H9 (cell line): ENCODE results near the gene C19orf85. TPM values are rescaled to one million over a fixed set of nuclear protein-coding genes. Genes with fewer than 3 reads are reported as not detected.
A peak's percentile ranks its signal among the peaks of the same experiment; 100 is the strongest.

Source experiments
- DNase-seq: peaks from one replicate; pipeline ENCODE4 v3.0.0-alpha.2; 2017
- H2AFZ ChIP-seq: one replicate; pipeline ENCODE4 v1.6.1; 2013; ENCODE audit warnings: mild to moderate bottlenecking, low read length, control low read depth, moderate library complexity
- H2AK5ac ChIP-seq: 2 replicates; pipeline ENCODE4 v1.6.1; 2013; ENCODE audit warnings: low read length, control low read depth, mixed read lengths; ENCODE audit not compliant: insufficient read length
- H2BK120ac ChIP-seq: one replicate; pipeline ENCODE4 v1.6.1; 2013; ENCODE audit warnings: low read depth, mild to moderate bottlenecking, low read length, control low read depth, inconsistent platforms; ENCODE audit not compliant: poor library complexity, severe bottlenecking
- H2BK12ac ChIP-seq: 2 replicates; pipeline ENCODE4 v1.6.1; 2013; ENCODE audit warnings: low read length, control low read depth, mixed read lengths, low read depth; ENCODE audit not compliant: insufficient read length
- H2BK15ac ChIP-seq: 2 replicates; pipeline ENCODE4 v1.6.1; 2013; ENCODE audit warnings: low read depth, low read length, control low read depth
- H2BK20ac ChIP-seq: one replicate; pipeline ENCODE4 v1.6.1; 2013; ENCODE audit warnings: low read depth, mild to moderate bottlenecking, low read length, control low read depth, inconsistent platforms; ENCODE audit not compliant: poor library complexity, severe bottlenecking
- H2BK5ac ChIP-seq: 2 replicates; pipeline ENCODE4 v1.6.1; 2013; ENCODE audit warnings: low read length, control low read depth, mixed read lengths; ENCODE audit not compliant: insufficient read length
- H3K14ac ChIP-seq: 2 replicates; pipeline ENCODE4 v1.6.1; 2013; ENCODE audit warnings: low read length, control low read depth; ENCODE audit not compliant: insufficient read depth
- H3K18ac ChIP-seq: 2 replicates; pipeline ENCODE4 v1.6.1; 2013; ENCODE audit warnings: low read depth, mild to moderate bottlenecking, mixed read lengths, low read length, control low read depth; ENCODE audit not compliant: insufficient read length
- H3K23ac ChIP-seq: 2 replicates; pipeline ENCODE4 v1.6.1; 2013; ENCODE audit warnings: low read length, control low read depth, mixed read lengths, low read depth; ENCODE audit not compliant: insufficient read length
- H3K23me2 ChIP-seq: 2 replicates; pipeline ENCODE4 v1.6.1; 2013; ENCODE audit warnings: low read depth, mild to moderate bottlenecking, mixed read lengths, low read length, control low read depth; ENCODE audit not compliant: insufficient read length, poor library complexity, severe bottlenecking
- H3K27ac ChIP-seq: 2 replicates; pipeline ENCODE4 v1.5.1; 2013; ENCODE audit warnings: low read length, control low read depth, mixed read lengths, low read depth; ENCODE audit not compliant: insufficient read length
- H3K27me3 ChIP-seq: 2 replicates; pipeline ENCODE4 v1.6.1; 2013; ENCODE audit warnings: low read length, control low read depth, inconsistent platforms; ENCODE audit not compliant: insufficient read depth
- H3K4ac ChIP-seq: 2 replicates; pipeline ENCODE4 v1.6.1; 2013; ENCODE audit warnings: low read depth, mild to moderate bottlenecking, control low read depth, inconsistent platforms, low read length, moderate library complexity
- H3K4me1 ChIP-seq: 2 replicates; pipeline ENCODE4 v1.6.1; 2013; ENCODE audit warnings: low read length, control low read depth, inconsistent platforms; ENCODE audit not compliant: insufficient read depth
- H3K4me2 ChIP-seq: 2 replicates; pipeline ENCODE4 v1.6.1; 2013; ENCODE audit warnings: low read length, control low read depth, mixed read lengths; ENCODE audit not compliant: insufficient read length, insufficient read depth
- H3K56ac ChIP-seq: 2 replicates; pipeline ENCODE4 v1.6.1; 2013; ENCODE audit warnings: low read depth, mild to moderate bottlenecking, mixed read lengths, low read length, control low read depth; ENCODE audit not compliant: insufficient read length
- H3K79me1 ChIP-seq: 2 replicates; pipeline ENCODE4 v1.6.1; 2013; ENCODE audit warnings: low read depth, mild to moderate bottlenecking, moderate library complexity, low read length, control low read depth, inconsistent platforms; ENCODE audit not compliant: insufficient read depth, poor library complexity, severe bottlenecking
- H3K79me2 ChIP-seq: 2 replicates; pipeline ENCODE4 v1.6.1; 2013; ENCODE audit warnings: low read length, control low read depth, inconsistent platforms; ENCODE audit not compliant: insufficient read depth
- H3K9ac ChIP-seq: 2 replicates; pipeline ENCODE4 v1.6.1; 2013; ENCODE audit warnings: low read length, control low read depth, mixed read lengths; ENCODE audit not compliant: insufficient read length; ENCODE audit errors: extremely low read depth
- H3K9me3 ChIP-seq: one replicate; pipeline ENCODE4 v1.6.1; 2013; ENCODE audit warnings: low read depth, low read length, inconsistent platforms; ENCODE audit not compliant: control insufficient read depth
- H3T11ph ChIP-seq: one replicate; pipeline ENCODE4 v1.6.1; 2013; ENCODE audit warnings: mild to moderate bottlenecking, low read length, control low read depth, inconsistent platforms
- H4K20me1 ChIP-seq: one replicate; pipeline ENCODE4 v1.6.1; 2013; ENCODE audit not compliant: control insufficient read depth, insufficient read length, insufficient read depth
- H4K5ac ChIP-seq: 2 replicates; pipeline ENCODE4 v1.6.1; 2013; ENCODE audit warnings: low read depth, mild to moderate bottlenecking, mixed read lengths, low read length, control low read depth; ENCODE audit not compliant: insufficient read length
- H4K8ac ChIP-seq: replicated peaks from 2 replicates; pipeline ENCODE4 v1.6.1; 2013; ENCODE audit warnings: low read length, control low read depth, mixed read lengths, low read depth; ENCODE audit not compliant: insufficient read length
- H4K91ac ChIP-seq: 2 replicates; pipeline ENCODE4 v1.6.1; 2013; ENCODE audit warnings: low read depth, mild to moderate bottlenecking, moderate library complexity, mixed read lengths, low read length, control low read depth; ENCODE audit not compliant: insufficient read length
- H3K27ac Mint-ChIP-seq, 3 experiments: 2 replicates in 2 of 3; 3 replicates in 1 of 3; pipeline ENCODE4 v1.8.0; 2020 to 2021; ENCODE audit warnings: mixed read lengths in 3 of 3, mild to moderate bottlenecking in 1 of 3, moderate library complexity in 1 of 3
- H3K27me3 Mint-ChIP-seq: 2 replicates; pipeline ENCODE4 v1.8.0; 2021; ENCODE audit warnings: low read depth, mild to moderate bottlenecking, moderate library complexity, mixed read lengths
- H3K36me3 Mint-ChIP-seq, 3 experiments: 2 replicates in 2 of 3; 3 replicates in 1 of 3; pipeline ENCODE4 v1.8.0; 2020 to 2021; ENCODE audit warnings: low read depth in 3 of 3, mixed read lengths in 3 of 3; ENCODE audit not compliant: insufficient read depth in 1 of 3
- H3K4me1 Mint-ChIP-seq, 2 experiments: 2 replicates each; pipeline ENCODE4 v1.8.0; 2020; ENCODE audit warnings: mixed read lengths in 2 of 2
- H3K4me3 Mint-ChIP-seq, 2 experiments: 2 replicates in 1 of 2; 3 replicates in 1 of 2; pipeline ENCODE4 v1.8.0; 2020 to 2021; ENCODE audit warnings: mild to moderate bottlenecking in 2 of 2, mixed read lengths in 2 of 2, moderate library complexity in 1 of 2
- H3K9me3 Mint-ChIP-seq, 2 experiments: 2 replicates in 1 of 2; 3 replicates in 1 of 2; pipeline ENCODE4 v1.8.0; 2020; ENCODE audit warnings: mild to moderate bottlenecking in 2 of 2, mixed read lengths in 2 of 2, moderate library complexity in 1 of 2
- WGBS: extraction: QIAGEN DNeasy Blood & Tissue Kit; methylation state at CpG from one replicate; pipeline ENCODE4 v1.1.7; 2013; ENCODE audit warnings: missing lambda C conversion rate, low lambda C conversion rate, mixed read lengths; ENCODE audit not compliant: insufficient read length; ENCODE audit errors: extremely low coverage; 5-methylcytosine and 5-hydroxymethylcytosine counted together
- total RNA-seq: library from RNA; stranded (reverse); gene quantifications from 2 replicates; pipeline ENCODE4 v1.2.1, GENCODE V29; 2021
- TF ChIP-seq, protein P1 (sequence below): fragments of 200-600 bp; sonication (generic); conservative IDR thresholded peaks from 3 replicates; pipeline ENCODE4 v1.8.0; 2021; ENCODE audit warnings: antibody characterized with exemption, mild to moderate bottlenecking

Gene C19orf85
- total RNA-seq, 1 experiment from 2014 or later: 1.2 TPM

DNA sequence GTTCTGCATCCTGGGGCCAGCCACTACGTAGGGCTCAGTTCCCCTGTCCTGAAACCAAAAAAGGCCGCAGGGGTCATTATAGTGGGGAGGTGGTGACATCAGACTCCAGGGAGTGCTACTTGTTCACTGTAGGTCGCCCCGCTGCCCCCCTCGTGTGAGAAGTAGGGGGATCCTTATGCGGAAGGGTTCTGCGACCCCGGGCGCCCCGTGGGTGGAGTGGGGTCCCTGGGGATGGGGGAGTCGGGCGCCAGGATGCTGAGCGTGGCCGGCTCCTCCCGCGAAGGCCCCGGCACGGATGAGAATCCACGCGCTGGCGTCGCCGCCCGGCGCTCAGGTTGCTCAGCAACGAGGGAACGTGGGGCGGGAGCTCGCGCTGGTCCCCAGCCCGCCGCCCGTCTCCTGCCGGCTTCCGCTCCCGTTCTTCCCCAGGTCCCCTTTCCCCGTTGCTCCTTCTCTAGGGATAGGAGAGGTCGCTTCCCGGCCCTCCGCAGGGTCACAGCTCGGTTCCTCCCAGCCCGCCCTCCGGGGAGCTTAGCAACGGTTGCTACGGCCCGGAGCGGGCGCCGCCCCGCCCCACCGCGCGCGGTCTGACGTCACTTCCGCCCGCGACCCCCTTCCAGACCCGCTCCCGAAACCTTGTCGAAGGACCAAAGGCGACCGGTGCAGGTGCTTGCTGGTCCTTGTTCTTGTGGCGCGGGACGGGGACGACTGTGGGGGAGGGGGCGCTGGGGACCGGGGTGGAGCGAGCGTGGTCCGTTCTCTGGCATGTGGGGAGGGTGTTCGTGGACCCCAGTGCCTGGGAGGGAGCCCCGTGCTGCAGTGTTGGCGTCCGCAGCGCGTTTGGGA is 20.3 kb upstream of the C19orf85 start, which contains the start of gene NAT14:
TSS of gene NAT14 (plus strand) at position 596 of the 846 bp plus-strand sequence. CDS start 521 bp downstream, outside the sequence.
- Histone ChIP-seq H3K4me2 (peak within 1 kb of the TSS; percentile 52), H3T11ph (no peak within 1 kb of the TSS), H3K79me2 (no peaks in the 10 kb centered on the region), H2AFZ (no peak within 1 kb of the TSS), H4K8ac (no peak within 1 kb of the TSS), H2BK12ac (no peak within 1 kb of the TSS), H3K18ac (peak within 1 kb of the TSS; percentile 24), H3K27ac (no peak within 1 kb of the TSS), H3K4ac (no peak within 1 kb of the TSS), H2BK120ac (no peak within 1 kb of the TSS), H2AK5ac (no peak within 1 kb of the TSS), H3K14ac (0 out of 2 replicates have a peak within 1 kb of the TSS, but pooled peaks have one; percentile 17), H2BK5ac (no peak within 1 kb of the TSS), H4K5ac (no peak within 1 kb of the TSS), H4K91ac (no peak within 1 kb of the TSS), H3K23ac (no peak within 1 kb of the TSS), H2BK20ac (no peak within 1 kb of the TSS), H3K79me1 (no peaks in the 10 kb centered on the region), H3K4me1 (peaks cover 3% of the 10 kb centered on the region), H2BK15ac (no peak within 1 kb of the TSS), H3K27me3 (no peaks in the 10 kb centered on the region), H3K56ac (no peak within 1 kb of the TSS), H3K23me2 (peaks cover 8% of the 10 kb centered on the region), H4K20me1 (no peaks in the 10 kb centered on the region), H3K9me3 (no peaks in the 10 kb centered on the region), H3K9ac (peak within 1 kb of the TSS; percentile 27)
- TF ChIP-seq, protein P1, sequence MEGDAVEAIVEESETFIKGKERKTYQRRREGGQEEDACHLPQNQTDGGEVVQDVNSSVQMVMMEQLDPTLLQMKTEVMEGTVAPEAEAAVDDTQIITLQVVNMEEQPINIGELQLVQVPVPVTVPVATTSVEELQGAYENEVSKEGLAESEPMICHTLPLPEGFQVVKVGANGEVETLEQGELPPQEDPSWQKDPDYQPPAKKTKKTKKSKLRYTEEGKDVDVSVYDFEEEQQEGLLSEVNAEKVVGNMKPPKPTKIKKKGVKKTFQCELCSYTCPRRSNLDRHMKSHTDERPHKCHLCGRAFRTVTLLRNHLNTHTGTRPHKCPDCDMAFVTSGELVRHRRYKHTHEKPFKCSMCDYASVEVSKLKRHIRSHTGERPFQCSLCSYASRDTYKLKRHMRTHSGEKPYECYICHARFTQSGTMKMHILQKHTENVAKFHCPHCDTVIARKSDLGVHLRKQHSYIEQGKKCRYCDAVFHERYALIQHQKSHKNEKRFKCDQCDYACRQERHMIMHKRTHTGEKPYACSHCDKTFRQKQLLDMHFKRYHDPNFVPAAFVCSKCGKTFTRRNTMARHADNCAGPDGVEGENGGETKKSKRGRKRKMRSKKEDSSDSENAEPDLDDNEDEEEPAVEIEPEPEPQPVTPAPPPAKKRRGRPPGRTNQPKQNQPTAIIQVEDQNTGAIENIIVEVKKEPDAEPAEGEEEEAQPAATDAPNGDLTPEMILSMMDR: no peak
- no CpG with 5 or more reads among the region's 78 CpGs for WGBS
- H3K9me3 Mint-ChIP-seq: no peaks in the 10 kb centered on the region
- peak within 1 kb of the TSS; percentile 86 to 93 for H3K4me3 Mint-ChIP-seq
- DNase-seq: peak; percentile 91
- H3K36me3 Mint-ChIP-seq: peaks cover 2 to 9% (median 8%) of the 10 kb centered on the region in 3 experiments; a peak in 5 of 7 replicates
- peak within 1 kb of the TSS; percentile 92 to 97 (median 96); a peak in 5 of 7 replicates for H3K27ac Mint-ChIP-seq
- peaks cover 14 to 42% of the 10 kb centered on the region in 2 experiments for H3K4me1 Mint-ChIP-seq
- no peaks in the 10 kb centered on the region; the same call in 1 of the 2 replicates for H3K27me3 Mint-ChIP-seq
